SKM-1 (cell line): ENCODE results near the gene DUSP11.
"Not testable (repeated sequence)": the region's sequence is repeated elsewhere in the genome, so short reads cannot be mapped to it uniquely, and the experiment has no call there.

ENCODE experiments used
- DNase-seq: peaks from one replicate; lab custom pipeline; 2025; ENCODE audit not compliant: unreplicated experiment; lab: John Stamatoyannopoulos, UW

Gene DUSP11

GRCh38 chr2:73718851-73719621 is 60.9 kb downstream of the DUSP11 start:
- DNase-seq, result no peak

GRCh38 chr2:73718421-73718820 is 61.5 kb downstream of the DUSP11 start:
- no peak for DNase-seq

- not testable (repeated sequence) for DNase-seq
Measured at GRCh38 chr2:73717695-73718094, 62.2 kb downstream of the DUSP11 start.

- no peak for DNase-seq
Measured at GRCh38 chr2:73717251-73717606, 62.7 kb downstream of the DUSP11 start.

GRCh38 chr2:73716543-73717250 is 63.2 kb downstream of the DUSP11 start:
- DNase-seq, result no peak

GRCh38 chr2:73714091-73714490 is 65.8 kb downstream of the DUSP11 start:
- no peak for DNase-seq
